HG03558 (cell line): Measurements from ENCODE around the gene STARD4.

Experiments used
- ATAC-seq: cut with Tn5 transposase; IDR thresholded peaks from one replicate; pipeline ENCODE4 v1.9.1; 2021; ENCODE audit warnings: moderate number of reproducible peaks; ENCODE audit not compliant: unreplicated experiment; ENCODE audit errors: extremely low read depth

Gene STARD4

DNA sequence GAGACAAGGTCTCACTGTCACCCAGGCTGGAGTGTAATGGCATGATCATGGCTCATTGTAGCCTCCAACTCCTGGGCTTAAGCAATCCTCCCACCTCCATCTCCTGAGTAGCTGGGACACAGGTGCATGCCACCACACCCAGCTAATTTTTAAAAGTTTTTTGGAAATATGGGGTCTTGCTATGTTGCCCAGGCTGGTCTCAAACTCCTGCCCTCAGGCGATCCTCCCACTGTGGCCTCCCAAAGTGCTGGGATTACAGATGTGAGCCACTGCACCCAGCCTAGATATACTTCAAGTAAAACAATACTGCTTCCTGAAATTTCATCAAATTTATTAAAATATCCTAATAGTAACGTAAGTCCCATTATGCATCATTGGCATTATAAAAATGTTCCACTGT lies 33.4 kb downstream of the STARD4 start:
- ATAC-seq, result no peak

DNA sequence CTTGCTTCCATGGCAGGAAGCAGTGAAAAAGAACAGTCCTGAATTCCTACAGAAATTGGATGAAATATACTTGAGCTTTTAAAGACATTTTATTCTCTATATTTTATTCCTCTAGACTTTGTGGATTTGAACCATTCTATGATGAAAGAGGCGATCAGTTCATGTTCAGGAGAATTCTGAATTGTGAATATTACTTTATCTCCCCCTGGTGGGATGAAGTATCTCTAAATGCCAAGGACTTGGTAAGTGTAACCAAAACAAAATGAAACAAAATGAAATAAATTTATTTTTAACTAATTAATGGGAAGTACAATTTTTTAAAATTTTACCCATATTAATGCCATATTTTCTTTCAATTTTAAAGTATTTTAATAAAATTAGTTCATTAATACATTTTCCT lies 34.1 kb downstream of the STARD4 start:
- no peak for ATAC-seq

DNA sequence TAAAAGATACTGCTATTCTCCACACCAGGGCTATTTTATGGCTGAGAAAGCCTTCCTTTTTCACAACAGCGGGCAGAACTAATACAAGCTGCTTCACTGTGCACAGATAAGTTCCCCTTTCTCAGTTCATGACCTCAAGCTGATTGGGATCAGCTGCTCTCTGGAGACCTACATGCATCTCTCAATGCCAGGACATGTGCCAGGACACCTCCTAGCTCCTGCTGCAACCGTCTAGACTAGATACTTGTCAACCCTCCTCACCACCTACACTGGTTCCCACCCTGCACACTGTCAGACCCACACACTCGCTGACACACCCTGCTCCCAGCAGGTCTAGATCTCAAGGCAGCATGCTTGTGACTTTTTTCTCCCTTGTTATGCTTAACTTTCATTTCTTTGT lies 39.8 kb downstream of the STARD4 start:
- no peak for ATAC-seq

DNA sequence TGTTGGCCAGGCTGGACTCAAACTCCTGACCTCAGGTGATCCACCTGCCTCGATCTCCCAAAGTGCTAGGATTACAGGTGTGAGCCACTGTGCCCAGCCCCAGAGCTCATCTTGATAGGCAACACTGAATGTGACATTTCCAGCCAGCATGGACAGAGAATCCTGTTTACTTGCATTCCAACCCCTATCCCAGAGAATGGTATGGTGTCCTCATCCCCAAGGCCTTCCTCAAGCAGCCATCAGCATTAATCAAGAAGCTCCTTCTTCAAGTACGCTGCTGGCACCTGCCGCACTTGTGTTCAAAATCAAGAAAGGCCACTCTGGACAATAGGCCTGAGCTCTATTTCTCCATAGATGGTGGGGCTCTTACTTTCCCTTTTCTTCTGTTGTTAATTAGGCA lies 40.2 kb downstream of the STARD4 start:
- no peak for ATAC-seq

DNA sequence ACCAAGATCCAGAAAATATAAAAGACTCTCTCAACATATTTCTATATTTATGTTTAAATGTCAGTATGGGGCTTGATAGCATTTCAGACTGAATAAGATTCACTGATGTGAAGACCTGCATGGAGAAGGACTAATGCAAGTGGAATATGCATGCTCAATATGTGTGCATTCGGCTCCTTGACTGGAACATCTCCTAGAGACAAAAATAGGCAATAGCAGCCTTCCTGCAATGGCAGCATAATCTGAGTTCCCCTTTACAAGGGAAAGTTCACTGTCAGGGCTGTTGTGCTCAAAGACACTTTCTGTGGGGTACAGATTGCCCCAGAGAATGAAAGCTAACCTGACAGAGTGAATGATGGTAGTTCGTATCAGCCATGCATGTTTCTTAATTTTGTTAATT lies 42.4 kb downstream of the STARD4 start:
- no peak for ATAC-seq

DNA sequence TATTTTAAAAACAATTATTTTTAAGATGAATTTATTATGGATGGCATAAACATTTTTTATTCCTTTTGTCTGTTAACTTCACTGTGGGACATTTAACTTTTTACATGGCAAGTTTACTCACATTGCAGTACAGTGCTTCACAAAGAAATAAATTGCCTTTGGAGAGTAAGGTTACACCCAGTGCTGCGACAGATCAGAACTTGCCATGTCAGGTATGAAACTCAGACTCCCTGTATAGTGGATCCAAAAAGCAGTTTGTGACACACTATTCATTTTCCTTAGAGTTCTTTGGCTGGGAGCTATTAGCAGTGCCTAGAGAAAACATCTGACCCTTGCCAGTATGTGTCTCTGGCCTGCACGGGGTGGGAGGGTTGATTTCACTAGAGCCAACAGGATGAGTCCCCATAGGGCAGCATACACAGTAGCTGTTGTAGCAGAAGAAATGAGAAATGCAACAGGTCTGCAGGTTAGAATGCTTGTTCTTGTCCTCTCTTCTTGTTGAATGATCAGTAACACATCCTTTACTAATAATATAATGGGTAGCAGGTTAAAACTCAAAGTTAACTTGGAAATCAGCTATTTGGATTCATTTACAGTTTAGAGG lies 42.9 kb downstream of the STARD4 start:
- no peak for ATAC-seq

DNA sequence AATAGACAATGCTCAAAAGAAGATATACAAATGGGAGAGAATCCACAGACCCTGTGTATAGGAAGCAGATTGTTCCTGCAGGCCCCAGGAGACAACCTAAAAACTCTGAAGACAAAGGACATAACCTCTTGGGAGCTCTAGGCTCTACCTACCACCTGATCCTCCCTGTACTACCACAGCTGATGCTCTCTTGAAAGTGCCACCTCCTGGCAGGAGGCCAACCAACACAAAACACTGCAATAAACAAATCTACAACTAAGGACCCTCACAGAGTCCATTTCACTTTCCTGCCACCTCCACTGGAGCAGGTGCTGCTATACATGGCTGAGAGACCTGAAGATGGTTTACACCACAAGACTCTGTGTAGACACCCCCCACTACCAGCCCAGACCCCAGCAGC lies 49.0 kb downstream of the STARD4 start:
- ATAC-seq, result no peak

DNA sequence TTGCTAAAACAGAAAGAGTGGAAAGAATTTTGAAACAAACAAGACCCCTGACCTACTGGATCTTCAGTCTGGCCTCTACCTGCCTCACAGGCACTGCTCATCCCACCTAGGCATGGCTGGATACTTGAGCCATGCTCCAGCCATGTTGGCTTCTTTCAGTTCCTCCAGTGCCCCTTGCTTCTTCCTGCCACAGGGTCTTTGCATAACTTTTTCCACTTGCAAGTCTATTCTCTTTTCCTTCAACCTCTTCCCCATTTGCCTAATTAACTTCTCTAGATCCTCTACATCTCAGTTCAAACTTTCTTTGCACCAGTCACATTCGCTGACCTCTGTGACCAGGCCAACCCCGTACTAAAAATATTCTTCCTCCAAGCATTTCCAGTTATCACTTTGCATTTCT lies 50.4 kb downstream of the STARD4 start:
- ATAC-seq, result no peak

DNA sequence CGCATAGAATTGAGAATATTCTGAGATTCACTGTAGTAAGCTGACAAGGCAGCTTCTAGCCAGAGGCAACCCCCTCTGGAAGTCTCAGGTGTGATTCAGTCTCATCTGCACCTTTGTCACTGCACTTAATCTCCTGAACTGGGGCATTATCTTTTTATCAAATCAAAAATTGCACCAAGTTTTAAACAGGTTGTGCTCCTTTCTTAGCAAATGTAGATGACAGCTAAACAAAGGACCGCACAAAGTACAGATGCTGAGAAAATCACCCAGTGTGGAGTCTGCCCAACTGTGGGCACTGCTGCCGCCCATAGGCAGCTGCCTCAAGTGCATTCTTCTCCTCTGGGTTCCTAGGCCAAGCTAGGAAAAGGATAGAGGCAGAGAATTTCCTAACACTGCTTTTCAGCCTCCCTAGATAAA lies 51.1 kb downstream of the STARD4 start:
- ATAC-seq, result no peak

DNA sequence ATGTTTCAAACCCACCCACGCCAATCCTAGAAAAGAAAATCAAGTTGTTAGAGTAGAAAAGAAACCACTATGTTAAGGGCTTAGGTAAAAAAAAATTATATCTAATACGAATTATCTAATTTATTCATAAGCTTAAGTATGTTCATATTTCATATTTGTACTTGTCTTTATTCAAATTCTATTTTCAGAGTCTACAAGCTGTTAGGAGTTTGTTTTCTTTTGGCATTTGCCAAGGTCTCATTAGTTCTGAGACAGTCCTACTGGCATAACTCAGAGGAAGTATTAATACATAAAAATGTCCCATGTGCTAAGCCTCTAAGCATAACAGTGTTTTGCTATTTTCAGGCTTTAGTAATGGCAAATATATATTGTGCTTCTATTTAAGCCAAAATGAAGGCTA lies 57.6 kb downstream of the STARD4 start:
- no peak for ATAC-seq

DNA sequence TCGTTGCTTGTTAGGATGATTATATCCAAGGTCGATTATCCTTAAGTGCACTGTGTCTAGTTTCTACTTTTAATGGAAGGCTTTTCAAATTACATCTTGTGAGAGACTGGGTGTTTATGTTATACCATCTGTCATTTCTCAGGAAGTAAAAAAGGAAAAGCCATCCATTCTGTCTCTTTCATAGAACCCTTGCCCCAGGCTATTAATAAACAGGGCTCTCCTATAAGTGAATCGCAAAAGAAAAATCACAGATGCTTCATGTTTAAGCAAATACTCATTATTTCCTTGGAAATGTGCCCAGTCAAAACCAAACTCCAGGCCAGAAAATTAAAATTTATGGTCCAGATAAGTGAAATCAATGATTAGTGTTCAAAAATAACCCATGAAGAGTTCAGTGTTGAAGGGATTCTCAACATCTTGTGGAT lies 58.1 kb downstream of the STARD4 start:
- no peak for ATAC-seq

DNA sequence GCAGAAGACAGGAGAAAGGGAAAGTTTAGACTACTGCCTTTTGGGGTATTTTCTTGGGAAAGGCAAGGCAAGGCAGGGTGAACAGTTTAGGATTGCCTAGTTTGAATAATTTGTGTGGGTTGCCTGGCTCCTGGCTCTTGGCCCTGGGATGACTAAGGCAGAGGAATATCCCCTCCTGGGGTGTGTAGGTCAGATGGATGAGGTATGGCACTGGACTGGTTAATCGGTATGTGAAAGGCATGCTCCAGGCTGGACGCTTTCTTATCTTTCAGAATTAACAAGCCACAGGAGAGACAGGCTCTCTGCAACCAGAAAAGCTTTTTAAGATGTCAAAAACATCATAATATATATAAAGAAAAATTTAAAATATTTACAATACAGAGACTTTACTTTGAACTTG lies 58.6 kb downstream of the STARD4 start:
- no peak for ATAC-seq

DNA sequence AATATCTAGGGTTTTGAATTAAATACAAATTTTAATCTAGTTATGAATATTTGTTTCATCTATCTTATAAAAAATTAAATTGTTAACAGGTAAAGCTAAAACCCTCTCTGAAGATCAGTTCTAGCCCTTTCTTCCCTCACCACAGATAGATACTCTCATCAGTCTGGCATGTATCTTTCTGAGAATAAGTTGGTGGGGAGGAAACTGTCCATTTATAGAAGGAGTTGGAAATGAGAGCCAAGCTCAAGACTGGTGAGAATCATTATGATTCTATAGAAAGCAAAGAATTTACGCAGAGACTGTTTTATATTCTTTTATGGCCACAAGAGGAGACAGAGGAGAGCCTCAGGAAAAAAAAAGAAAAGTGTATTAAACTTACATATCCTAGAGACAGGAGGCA lies 59.0 kb downstream of the STARD4 start:
- no peak for ATAC-seq

DNA sequence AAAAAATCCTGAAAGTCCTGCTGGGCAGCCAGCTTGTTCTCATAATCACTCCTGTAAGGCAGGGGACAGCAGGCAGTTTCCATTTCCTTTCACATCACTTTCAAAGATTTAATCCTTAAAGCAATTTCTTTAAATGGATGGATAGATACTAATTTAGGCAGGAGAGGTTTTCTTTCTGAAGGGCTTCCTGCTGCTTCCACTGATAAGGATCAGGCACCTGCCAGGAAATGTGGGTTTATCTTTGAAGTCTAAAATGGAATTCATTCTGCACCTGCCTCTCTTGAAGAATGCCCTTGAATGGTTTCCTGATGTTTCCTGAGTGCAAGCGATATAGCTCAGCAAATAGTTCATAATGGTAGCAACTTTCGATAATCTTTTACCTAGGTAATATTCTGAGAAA lies 64.5 kb downstream of the STARD4 start:
- ATAC-seq, result no peak

DNA sequence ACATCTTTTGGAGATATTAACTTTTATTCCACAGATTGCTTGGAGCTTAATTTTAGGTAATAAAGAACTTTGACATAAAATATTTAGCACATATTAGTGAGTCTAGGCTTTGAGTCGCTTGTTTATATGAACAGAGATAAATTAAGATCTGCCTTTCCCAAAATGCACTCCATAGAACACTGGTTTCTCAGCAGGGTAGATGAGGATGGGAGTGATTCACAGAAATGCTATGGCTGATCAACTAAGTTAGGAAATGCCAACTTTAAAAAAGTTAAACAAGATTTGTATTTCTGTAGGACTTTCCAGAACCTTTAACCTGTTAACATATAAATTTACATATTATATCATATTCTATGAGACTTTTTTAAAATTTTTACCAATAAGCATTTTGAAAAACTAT lies 65.2 kb downstream of the STARD4 start:
- ATAC-seq, result no peak
